ENCODE results near the gene LPP.

GRCh38 chr3:188729422-188729821, 575.5 kb downstream of the LPP start:
- TF ChIP-seq GATA2 (IDR thresholded peaks at IDR 0.05; ENCODE audit: low read depth, low read length) (no peak), GATA3 (IDR thresholded peaks at IDR 0.05; ENCODE audit: low read depth, low read length) (no peak)

Measured in SH-SY5Y (cell line).